HL-60 (cell line): ENCODE results near the gene TUT4.

Experiments used
- DNase-seq, 2 experiments: peaks; one replicate each; pipeline ENCODE4 v3.0.0-alpha.2; 2010 to 2020; ENCODE audit warnings: low read depth in 1 of 2, low spot score in 1 of 2
- H3K27ac ChIP-seq: fragments of 250-450 bp; sonication (Bioruptor Pico); replicated peaks from 2 replicates; pipeline ENCODE4 v1.5.1; 2020; ENCODE audit warnings: mild to moderate bottlenecking, moderate library complexity
- H3K27me3 ChIP-seq: fragments of 250-450 bp; sonication (Bioruptor Pico); 2 replicates; pipeline ENCODE4 v1.5.1; 2021; ENCODE audit warnings: mild to moderate bottlenecking, moderate library complexity; ENCODE audit not compliant: insufficient read depth, poor library complexity, severe bottlenecking
- H3K4me3 ChIP-seq: replicated peaks from 2 replicates; pipeline ENCODE4 v1.5.1; 2011; ENCODE audit warnings: mild to moderate bottlenecking, control low read depth, low read length; ENCODE audit not compliant: insufficient read depth
- CTCF ChIP-seq: IDR thresholded peaks from one replicate; pipeline ENCODE4 v1.5.1; 2011; ENCODE audit warnings: low read length, control low read depth, inconsistent platforms; ENCODE audit not compliant: insufficient read depth
- GABPA ChIP-seq: IDR thresholded peaks from 2 replicates; pipeline ENCODE4 v1.6.1; 2012; ENCODE audit warnings: low read depth
- POLR2AphosphoS5 ChIP-seq: IDR thresholded peaks from 2 replicates; pipeline ENCODE4 v1.6.1; 2012; ENCODE audit warnings: low read depth
- SPI1 ChIP-seq: IDR thresholded peaks from 2 replicates; pipeline ENCODE4 v1.6.1; 2012; ENCODE audit warnings: low read depth, mild to moderate bottlenecking, borderline replicate concordance
- TF ChIP-seq, protein P1 (sequence below): IDR thresholded peaks from 2 replicates; pipeline ENCODE4 v1.6.1; 2012; ENCODE audit warnings: low read depth; ENCODE audit not compliant: insufficient replicate concordance

TUT4 gene

GRCh38 chr1:52427152-52427551 is 125.7 kb downstream of the TUT4 start:
- H3K4me3 ChIP-seq: no peak overlapping the region
- H3K27ac ChIP-seq: no peak overlapping the region
- TF ChIP-seq GABPA: no peak
- no peak for TF ChIP-seq SPI1
- TF ChIP-seq, protein P1, sequence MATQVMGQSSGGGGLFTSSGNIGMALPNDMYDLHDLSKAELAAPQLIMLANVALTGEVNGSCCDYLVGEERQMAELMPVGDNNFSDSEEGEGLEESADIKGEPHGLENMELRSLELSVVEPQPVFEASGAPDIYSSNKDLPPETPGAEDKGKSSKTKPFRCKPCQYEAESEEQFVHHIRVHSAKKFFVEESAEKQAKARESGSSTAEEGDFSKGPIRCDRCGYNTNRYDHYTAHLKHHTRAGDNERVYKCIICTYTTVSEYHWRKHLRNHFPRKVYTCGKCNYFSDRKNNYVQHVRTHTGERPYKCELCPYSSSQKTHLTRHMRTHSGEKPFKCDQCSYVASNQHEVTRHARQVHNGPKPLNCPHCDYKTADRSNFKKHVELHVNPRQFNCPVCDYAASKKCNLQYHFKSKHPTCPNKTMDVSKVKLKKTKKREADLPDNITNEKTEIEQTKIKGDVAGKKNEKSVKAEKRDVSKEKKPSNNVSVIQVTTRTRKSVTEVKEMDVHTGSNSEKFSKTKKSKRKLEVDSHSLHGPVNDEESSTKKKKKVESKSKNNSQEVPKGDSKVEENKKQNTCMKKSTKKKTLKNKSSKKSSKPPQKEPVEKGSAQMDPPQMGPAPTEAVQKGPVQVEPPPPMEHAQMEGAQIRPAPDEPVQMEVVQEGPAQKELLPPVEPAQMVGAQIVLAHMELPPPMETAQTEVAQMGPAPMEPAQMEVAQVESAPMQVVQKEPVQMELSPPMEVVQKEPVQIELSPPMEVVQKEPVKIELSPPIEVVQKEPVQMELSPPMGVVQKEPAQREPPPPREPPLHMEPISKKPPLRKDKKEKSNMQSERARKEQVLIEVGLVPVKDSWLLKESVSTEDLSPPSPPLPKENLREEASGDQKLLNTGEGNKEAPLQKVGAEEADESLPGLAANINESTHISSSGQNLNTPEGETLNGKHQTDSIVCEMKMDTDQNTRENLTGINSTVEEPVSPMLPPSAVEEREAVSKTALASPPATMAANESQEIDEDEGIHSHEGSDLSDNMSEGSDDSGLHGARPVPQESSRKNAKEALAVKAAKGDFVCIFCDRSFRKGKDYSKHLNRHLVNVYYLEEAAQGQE: no peak
- TF ChIP-seq POLR2AphosphoS5: no peak
- TF ChIP-seq CTCF: no peak
- no peak for DNase-seq
- H3K27me3 ChIP-seq: no peaks in the 10 kb centered on the region

DNA sequence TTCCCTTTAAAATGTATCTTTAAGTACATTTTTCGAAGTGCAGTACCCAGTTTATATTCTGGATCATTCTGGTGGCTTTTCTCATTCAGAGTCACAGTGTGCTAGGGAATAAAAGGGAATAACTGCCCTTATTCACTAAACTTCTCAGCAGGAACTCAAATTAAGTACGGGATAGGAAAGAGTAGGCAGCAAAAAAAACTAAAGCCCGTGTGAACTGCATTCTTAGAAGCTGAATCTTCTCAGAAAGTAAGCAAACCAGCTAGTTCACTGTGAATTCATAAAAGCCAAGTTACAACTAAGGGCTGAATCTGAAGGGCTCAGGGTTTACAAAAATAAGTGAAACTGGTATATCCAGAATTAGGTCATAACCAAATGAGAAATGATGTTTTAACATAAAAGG is 126.5 kb downstream of the TUT4 start:
- DNase-seq: no peak
- no peak for TF ChIP-seq SPI1
- TF ChIP-seq GABPA: no peak
- TF ChIP-seq POLR2AphosphoS5: no peak
- TF ChIP-seq, protein P1: no peak
- no peak for TF ChIP-seq CTCF
- Histone ChIP-seq H3K4me3 (no peak overlapping the region), H3K27ac (peak overlapping the region; percentile 12; the same call in 1 of the 2 replicates), H3K27me3 (no peaks in the 10 kb centered on the region)

- Histone ChIP-seq H3K4me3 (no peak overlapping the region), H3K27me3 (no peaks in the 10 kb centered on the region), H3K27ac (peak overlapping the region; percentile 62)
- TF ChIP-seq POLR2AphosphoS5 (no peak), CTCF (no peak), SPI1 (no peak), GABPA (no peak)
- TF ChIP-seq, protein P1: no peak
- DNase-seq: no peak
Observed at GRCh38 chr1:52424813-52425212, 128.1 kb downstream of the TUT4 start.
